Right lobe of liver (tissue), 6 donors: ENCODE measurements around the gene LHX6. TPM values are rescaled to one million over a fixed set of nuclear protein-coding genes. Genes with fewer than 3 reads are reported as not detected.
A peak's percentile ranks its signal among the peaks of the same experiment; 100 is the strongest.

ENCODE experiments used
- ATAC-seq, 4 donors: fragments of 200-7000 bp; cut with Tn5 transposase; one replicate each; pipeline ENCODE4 v1.9.1; 2020; ENCODE audit warnings: mild to moderate bottlenecking in 4 of 4, moderate library complexity in 4 of 4
- DNase-seq, 3 donors: peaks; one replicate each; pipeline ENCODE4 v3.0.0-alpha.2; 2020
- H3K27ac ChIP-seq, 3 donors: fragments of 200-600 bp; one replicate each; pipeline ENCODE4 v1.8.0; 2022
- H3K27me3 ChIP-seq, 2 donors: fragments of 200-600 bp; one replicate each; pipeline ENCODE4 v1.8.0; 2022
- H3K36me3 ChIP-seq, 4 donors: fragments of 200-600 bp; sonication (generic) in 1 of 4; one replicate each; pipeline versions ENCODE4 v1.5.1 to v1.8.0; 2017 to 2022; ENCODE audit warnings: control low read depth in 1 of 4
- H3K4me1 ChIP-seq, 4 donors: fragments of 200-600 bp; sonication (generic) in 1 of 4; one replicate each; pipeline versions ENCODE4 v1.5.1 to v1.8.0; 2017 to 2022; ENCODE audit warnings: control low read depth in 1 of 4
- H3K4me3 ChIP-seq, 3 donors: fragments of 200-600 bp; one replicate each; pipeline ENCODE4 v1.8.0; 2022
- H3K9me3 ChIP-seq, 4 donors: fragments of 200-600 bp; sonication (generic) in 1 of 4; one replicate each; pipeline versions ENCODE4 v1.5.1 to v1.8.0; 2017 to 2022; ENCODE audit warnings: control low read depth in 1 of 4
- CTCF ChIP-seq, 4 donors: fragments of 200-600 bp in 3 of 4; fragments of 450-650 bp in 1 of 4; IDR thresholded peaks; one replicate each; pipeline versions ENCODE4 v1.5.1 to v1.8.0; 2016 to 2022; ENCODE audit warnings: antibody characterized with exemption in 4 of 4, mild to moderate bottlenecking in 2 of 4
- POLR2A ChIP-seq: fragments of 450-650 bp; IDR thresholded peaks from one replicate; pipeline ENCODE4 v1.6.1; 2017; ENCODE audit warnings: antibody characterized with exemption, mild to moderate bottlenecking
- WGBS: methylation state at CpG from one replicate; pipeline ENCODE4 v1.1.6; 2018; ENCODE audit warnings: low coverage, low lambda C conversion rate; ENCODE audit not compliant: insufficient coverage; ENCODE audit errors: missing lambda C conversion rate; 5-methylcytosine and 5-hydroxymethylcytosine counted together
- intact Hi-C, 2 donors: fragments of 100-400 bp; cut with DNase I; formaldehyde crosslinking; loops; one replicate each; pipeline versions ENCODE4 v1.11.2 to v1.14.1; 2022
- total RNA-seq, 6 experiments: library from RNA; depleted of rRNA in 2 of 6; stranded (reverse); fragments of >200 nt in 2 of 6; fragmentation: NEBNext Ultra II Directional in 3 of 6; extraction: Animal tissue kit (Norgen Biotek cat#: 25700) in 3 of 6; gene quantifications; one replicate each; pipeline versions ENCODE4 v1.1.0 to v1.2.4, GENCODE V29; 2016 to 2023
- donor health status: DM: no; HTN: yes; CAD: no.
- donor health status: DM: no; HTN: no; CAD: no.
- donor health status: DM: no; HTN: no; CAD: no.
- donor health status: DM: no; HTN: yes; CAD: no.
- donor health status: DM: no; HTN: yes; CAD: no.

The LHX6 gene
- total RNA-seq, 6 experiments from 2014 or later = 0.20 to 0.51 (median 0.32) TPM

GRCh38 chr9:122219856-122220672, 8.7 kb downstream of the LHX6 start:
- Histone ChIP-seq H3K27ac (no peak overlapping the region), H3K4me3 (no peak overlapping the region), H3K4me1 (peaks cover 0 to 12% (median 0%) of the 10 kb centered on the region in 4 donors), H3K27me3 (peaks cover 14 to 45% of the 10 kb centered on the region in 2 donors), H3K9me3 (no peaks in the 10 kb centered on the region), H3K36me3 (no peaks in the 10 kb centered on the region)
- WGBS = 22% methylated on average over 19 of the region's 57 CpGs
- TF ChIP-seq POLR2A = no peak
- no peak for TF ChIP-seq CTCF (IDR thresholded peaks at IDR 0.05)
- intact Hi-C loops = no loop called here
- ATAC-seq (peak in 2 of 4 donors; percentile 9 to 22), DNase-seq (no peak)

GRCh38 chr9:122218935-122219855, 9.6 kb downstream of the LHX6 start:
- TF ChIP-seq POLR2A (no peak), CTCF (IDR thresholded peaks at IDR 0.05) (no peak)
- H3K27me3 ChIP-seq = peaks cover 14 to 50% of the 10 kb centered on the region in 2 donors
- H3K4me1 ChIP-seq = peaks cover 0 to 12% (median 0%) of the 10 kb centered on the region in 4 donors
- no peak overlapping the region for H3K27ac ChIP-seq
- 2% methylated on average over 19 of the region's 59 CpGs for WGBS
- H3K4me3 ChIP-seq = no peak overlapping the region
- DNase-seq (no peak), ATAC-seq (peak in 2 of 4 donors; percentile 17 to 25)
- no peaks in the 10 kb centered on the region for H3K36me3 ChIP-seq
- H3K9me3 ChIP-seq = no peaks in the 10 kb centered on the region
- intact Hi-C loops = no loop called here

GRCh38 chr9:122218071-122218934, 10.5 kb downstream of the LHX6 start:
- Histone ChIP-seq H3K4me1 (peaks cover 0 to 12% (median 0%) of the 10 kb centered on the region in 4 donors), H3K27me3 (peaks cover 14 to 55% of the 10 kb centered on the region in 2 donors), H3K4me3 (no peak overlapping the region), H3K27ac (no peak overlapping the region), H3K36me3 (no peaks in the 10 kb centered on the region), H3K9me3 (no peaks in the 10 kb centered on the region)
- no peak for ATAC-seq
- intact Hi-C loops = no loop called here
- WGBS = 26% methylated on average over 11 of the region's 11 CpGs
- DNase-seq = no peak
- TF ChIP-seq POLR2A (no peak), CTCF (IDR thresholded peaks at IDR 0.05) (no peak)

GRCh38 chr9:122217640-122218039, 11.1 kb downstream of the LHX6 start:
- DNase-seq (no peak), ATAC-seq (peak in 1 of 4 donors; percentile 44)
- no peaks in the 10 kb centered on the region for H3K36me3 ChIP-seq
- H3K4me3 ChIP-seq = no peak overlapping the region
- WGBS = 29% methylated on average over 4 of the region's 4 CpGs
- H3K27me3 ChIP-seq = peaks cover 14 to 51% of the 10 kb centered on the region in 2 donors
- H3K27ac ChIP-seq = no peak overlapping the region
- TF ChIP-seq CTCF (IDR thresholded peaks at IDR 0.05) (no peak), POLR2A (no peak)
- no peaks in the 10 kb centered on the region for H3K9me3 ChIP-seq
- intact Hi-C loops = no loop called here
- peaks cover 0 to 12% (median 0%) of the 10 kb centered on the region in 4 donors for H3K4me1 ChIP-seq
